OCI-LY1 (cell line): ENCODE results near the gene URB2.

Experiments used
- CTCF ChIP-seq: fragments of 200-600 bp; sonication (generic), shearing (Covaris generic); IDR thresholded peaks from 2 replicates; pipeline ENCODE4 v1.5.1; 2017; ENCODE audit warnings: mild to moderate bottlenecking, antibody characterized with exemption, low read length, moderate library complexity, mixed read lengths
- EZH2 ChIP-seq: fragments of 200-600 bp; sonication (generic), shearing (Covaris generic); IDR thresholded peaks from 2 replicates; pipeline ENCODE4 v1.8.0; 2017; ENCODE audit warnings: borderline replicate concordance, mixed run types, mild to moderate bottlenecking, antibody characterized with exemption, low read length, moderate library complexity, mixed read lengths

GRCh38 chr1:229600229-229600628, 25.8 kb upstream of the URB2 start:
- TF ChIP-seq CTCF (no peak), EZH2 (no peak)
